HG02852 (cell line): ENCODE measurements around the gene IGSF3.

ENCODE experiments used
- ATAC-seq: cut with Tn5 transposase; IDR thresholded peaks from one replicate; pipeline ENCODE4 v1.9.1; 2021; ENCODE audit warnings: mild to moderate bottlenecking, moderate library complexity; ENCODE audit not compliant: unreplicated experiment

The IGSF3 gene

GRCh38 chr1:116561563-116561962 lies 106.0 kb downstream of the IGSF3 start:
- no peak for ATAC-seq

DNA sequence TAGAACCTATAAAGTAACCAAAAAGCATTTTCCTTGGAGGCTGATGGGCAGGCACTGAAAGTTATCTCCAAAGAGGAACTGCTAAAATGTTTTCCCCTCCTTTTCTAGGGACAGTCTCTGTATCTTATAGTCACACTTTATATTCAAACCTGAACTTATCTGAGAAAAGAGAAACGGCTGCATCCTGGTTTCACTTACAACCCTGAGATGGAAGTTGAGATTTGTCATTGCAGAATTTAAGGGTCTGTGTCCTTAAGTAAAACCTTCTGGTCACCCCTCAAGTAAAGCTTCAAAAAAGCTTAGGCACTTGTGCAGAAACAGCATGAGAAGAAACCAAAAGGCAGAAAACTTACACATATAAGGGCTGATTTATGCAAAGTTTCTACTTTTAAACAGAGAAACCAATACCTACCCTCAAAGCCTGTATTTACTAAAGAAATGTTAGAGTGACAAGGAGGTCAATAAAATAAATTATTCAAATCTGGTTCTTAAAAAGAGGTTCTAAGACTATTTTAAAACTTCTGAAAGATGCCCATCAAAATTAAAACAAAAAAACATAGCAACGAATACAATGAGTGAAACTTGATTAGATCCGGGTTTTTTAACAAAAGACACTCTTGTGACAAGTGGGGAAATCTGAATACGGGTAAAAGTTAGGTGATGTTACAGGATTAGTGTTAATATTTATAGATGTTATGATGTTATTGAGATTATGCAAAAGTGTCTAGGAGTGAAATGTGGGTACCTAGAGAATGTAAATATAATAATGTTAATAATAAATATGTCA lies 106.6 kb downstream of the IGSF3 start:
- ATAC-seq: peak; percentile 26

DNA sequence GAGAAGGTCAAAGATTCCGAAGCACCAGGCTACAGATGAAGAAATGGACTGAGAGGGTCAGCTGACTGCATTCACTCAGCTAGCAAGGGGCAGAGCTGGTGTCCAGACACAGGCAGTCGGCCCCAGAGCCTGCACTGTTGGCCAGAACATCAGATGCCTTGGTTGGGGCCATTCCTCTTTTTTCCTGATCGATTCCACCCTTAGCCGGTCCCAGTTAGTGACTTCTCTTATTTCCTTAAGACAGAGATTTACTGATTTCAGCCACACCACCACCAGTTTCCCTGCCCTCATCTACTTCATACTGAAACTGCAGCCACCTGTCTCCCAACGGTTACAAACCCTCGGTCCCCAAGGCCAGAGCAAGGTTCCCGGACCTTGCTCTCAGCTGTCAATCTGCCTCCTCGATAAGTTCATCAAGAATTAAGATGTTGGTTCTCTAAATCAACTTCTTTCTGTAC lies 108.2 kb downstream of the IGSF3 start:
- ATAC-seq: peak; percentile 35

- no peak for ATAC-seq
Measured at GRCh38 chr1:116558571-116558970, 109.0 kb downstream of the IGSF3 start.

DNA sequence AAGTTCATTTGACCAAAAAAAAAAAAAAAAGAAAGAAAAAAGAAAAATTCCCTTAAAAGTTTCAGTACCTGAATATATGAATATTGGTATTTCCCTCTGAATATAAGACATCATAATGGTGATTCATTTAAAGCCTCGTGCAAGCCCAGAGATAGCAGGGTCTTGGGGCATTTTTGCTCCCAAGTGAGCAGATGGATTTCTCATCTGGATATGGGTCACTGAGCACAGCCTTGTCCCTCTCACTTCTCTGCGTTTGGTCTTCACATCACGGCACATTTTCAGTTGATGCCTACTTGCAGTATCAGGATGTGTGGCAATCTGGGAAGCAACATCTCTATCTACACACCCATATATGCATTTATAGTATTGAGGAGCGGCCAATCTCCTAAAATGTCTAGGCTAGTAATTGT lies 109.4 kb downstream of the IGSF3 start:
- ATAC-seq: peak; percentile 34

GRCh38 chr1:116557323-116557878 lies 110.1 kb downstream of the IGSF3 start:
- no peak for ATAC-seq

- peak; percentile 63 for ATAC-seq
Measured at GRCh38 chr1:116556289-116557006, 111.1 kb downstream of the IGSF3 start.

- no peak for ATAC-seq
Measured at GRCh38 chr1:116554924-116555323, 112.6 kb downstream of the IGSF3 start.

DNA sequence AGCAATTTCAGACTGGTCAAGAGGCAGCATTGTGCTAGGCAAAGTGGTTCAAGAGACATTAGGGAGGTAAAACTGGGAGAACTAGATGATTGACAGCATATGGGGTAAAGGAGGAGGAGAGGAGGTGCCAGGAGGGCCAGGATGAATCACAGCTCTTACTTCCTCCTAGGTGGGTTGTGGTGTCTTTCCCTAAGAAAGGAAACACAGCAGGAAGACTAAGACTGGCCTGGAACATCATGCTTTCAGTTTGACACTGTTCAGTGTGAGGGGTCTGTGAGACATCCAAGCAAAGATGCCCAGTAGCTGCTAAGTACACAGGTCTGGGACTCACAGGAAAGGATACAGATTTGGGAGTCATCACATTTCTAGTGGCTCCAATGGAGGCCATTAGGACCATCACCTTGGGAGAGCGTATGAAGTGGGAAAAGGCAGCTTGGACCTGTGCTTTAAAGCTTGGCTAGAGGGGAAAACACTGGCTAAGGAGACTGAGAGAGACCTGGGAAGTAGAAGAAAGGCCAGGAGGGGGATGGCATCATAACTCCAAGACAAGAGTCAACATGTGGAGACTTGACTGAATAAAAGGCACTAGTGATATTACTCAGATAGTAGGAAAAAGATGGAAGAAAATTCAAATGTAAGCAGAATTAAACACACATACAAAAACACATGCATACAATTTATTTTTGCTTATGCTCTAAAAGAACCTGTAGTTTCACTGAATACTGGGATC lies 114.0 kb downstream of the IGSF3 start:
- no peak for ATAC-seq

GRCh38 chr1:116546354-116546977 lies 121.1 kb downstream of the IGSF3 start:
- no peak for ATAC-seq

DNA sequence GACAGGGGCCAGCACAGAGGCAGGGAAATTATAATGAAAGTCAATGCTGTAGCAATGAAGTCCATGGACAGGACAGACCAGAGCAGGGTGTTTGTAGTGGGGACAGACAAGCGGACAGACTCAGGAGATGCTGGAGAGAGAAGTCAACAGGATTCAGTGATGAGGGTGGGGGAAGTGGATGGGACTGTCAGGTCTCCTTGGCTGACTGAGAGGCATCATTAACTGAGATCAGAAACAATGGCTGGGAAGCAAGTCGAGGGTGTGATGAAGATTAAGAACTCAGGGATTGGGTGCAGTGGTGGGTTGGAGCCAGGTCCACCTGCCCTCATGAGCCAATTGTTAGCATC lies 122.2 kb downstream of the IGSF3 start:
- ATAC-seq: no peak

GRCh38 chr1:116544588-116545358 lies 122.8 kb downstream of the IGSF3 start:
- ATAC-seq: peak; percentile 72

DNA sequence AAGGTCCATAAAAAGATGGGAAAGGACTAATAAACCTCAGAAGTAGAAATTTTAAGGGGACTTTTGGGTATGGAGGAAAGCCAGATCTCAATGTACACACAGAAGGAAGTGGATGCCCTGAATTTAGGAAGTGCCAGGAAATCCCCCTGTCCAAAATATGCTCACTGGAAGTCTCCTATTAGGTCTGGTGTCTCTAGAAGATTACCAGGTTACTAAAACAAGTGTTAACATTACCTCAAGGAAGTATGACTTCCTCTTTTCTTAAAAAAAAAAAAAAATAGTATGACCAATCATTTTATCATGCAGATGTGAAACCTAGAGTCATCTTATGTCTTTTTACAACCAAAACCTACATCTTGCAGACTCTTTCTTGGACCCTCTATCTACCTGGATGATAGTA lies 127.4 kb downstream of the IGSF3 start:
- peak; percentile 41 for ATAC-seq

GRCh38 chr1:116538544-116538943 lies 129.0 kb downstream of the IGSF3 start:
- ATAC-seq: peak; percentile 67

GRCh38 chr1:116537898-116538297 lies 129.6 kb downstream of the IGSF3 start:
- ATAC-seq: no peak

GRCh38 chr1:116537040-116537831 lies 130.3 kb downstream of the IGSF3 start:
- ATAC-seq: no peak

DNA sequence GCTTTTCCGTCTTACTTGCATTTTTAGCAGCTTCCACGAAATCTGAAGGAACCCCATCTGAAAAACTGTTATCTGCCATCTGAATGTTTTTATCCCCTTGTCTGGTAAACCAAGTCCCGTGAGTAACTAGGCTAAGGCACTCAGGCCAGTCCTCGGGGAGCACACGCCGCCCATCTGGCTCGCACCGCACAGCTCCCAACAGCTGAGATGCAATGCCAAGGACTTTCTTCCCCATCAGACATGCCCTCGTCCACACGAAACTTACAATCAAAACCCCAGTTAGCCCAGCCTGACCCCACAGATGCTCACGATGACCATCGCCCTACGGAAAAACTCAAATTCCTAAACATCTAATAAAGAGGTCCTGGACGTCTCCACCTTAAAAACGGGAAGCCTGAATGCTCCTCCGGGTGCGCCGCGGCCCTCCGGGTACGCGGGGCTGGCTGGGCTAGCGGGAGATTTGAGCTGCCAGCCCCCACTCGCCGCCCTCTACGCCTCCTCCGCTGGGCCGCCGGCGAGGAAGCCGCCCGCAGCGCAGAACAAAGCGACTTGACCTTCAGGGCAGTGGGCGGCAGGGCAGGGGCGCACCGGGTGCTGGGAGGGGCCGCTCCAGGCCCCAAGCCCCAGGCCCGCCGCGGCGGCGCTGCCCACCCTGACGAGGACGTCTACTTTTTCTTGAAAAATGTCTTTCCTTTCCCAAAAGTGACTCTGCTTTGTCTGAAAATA lies 133.4 kb downstream of the IGSF3 start:
- no peak for ATAC-seq

DNA sequence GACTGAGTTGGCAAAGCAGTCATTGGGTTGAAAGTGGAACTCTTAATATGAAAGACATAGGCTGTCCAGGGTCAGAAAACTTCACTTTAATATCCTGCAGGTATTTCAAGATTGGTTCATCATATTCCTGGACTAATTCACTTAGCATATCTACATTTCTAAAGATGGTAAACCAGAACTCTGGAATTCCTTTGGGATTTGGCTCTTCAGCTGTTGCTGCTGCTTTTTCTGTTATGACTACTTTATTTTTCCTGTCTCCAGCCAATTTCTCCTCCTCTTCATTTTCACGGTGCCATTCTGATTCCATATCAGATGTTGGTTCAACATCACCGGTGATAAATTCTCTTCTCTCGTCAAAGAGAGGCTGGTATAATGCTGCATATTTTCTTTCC lies 134.1 kb downstream of the IGSF3 start:
- no peak for ATAC-seq
